ENCODE measurements around the gene CNDP1.

GRCh38 chr18:74632856-74633255, 98.6 kb downstream of the CNDP1 start:
- TF ChIP-seq KLF7 (tag by site-specific recombination; IDR thresholded peaks at IDR 0.05; ENCODE audit: borderline replicate concordance) (no peak), REST (tag by site-specific recombination; IDR thresholded peaks at IDR 0.05) (no peak), KLF16 (tag by site-specific recombination; IDR thresholded peaks at IDR 0.05) (no peak)

All from HEK293 (cell line).